Measurements from ENCODE around the gene PKNOX2. TPM values are rescaled to one million over a fixed set of nuclear protein-coding genes. Genes with fewer than 3 reads are reported as not detected.
A peak's percentile ranks its signal among the peaks of the same experiment; 100 is the strongest.

Gene PKNOX2
- total RNA-seq, 1 donor from 2014 or later, result 34.9 TPM

- H3K27me3 Mint-ChIP-seq (ENCODE audit: low read depth), result no peaks in the 10 kb centered on the region
- H3K4me3 Mint-ChIP-seq (ENCODE audit: unreplicated experiment), result peak overlapping the region; percentile 43
Measured at GRCh38 chr11:125457814-125458343, 293.3 kb downstream of the PKNOX2 start.

GRCh38 chr11:125460275-125460674 is 295.7 kb downstream of the PKNOX2 start:
- no peak overlapping the region for H3K4me3 Mint-ChIP-seq (ENCODE audit: unreplicated experiment)
- no peak for DNase-seq (ENCODE audit: low spot score)
- no peaks in the 10 kb centered on the region for H3K9me3 Mint-ChIP-seq (ENCODE audit: low read depth)
- TF ChIP-seq CTCF (IDR thresholded peaks at IDR 0.05), result no peak
- no peak overlapping the region for H3K27ac Mint-ChIP-seq (ENCODE audit: unreplicated experiment)
- peaks cover 7% of the 10 kb centered on the region for H3K36me3 Mint-ChIP-seq (ENCODE audit: low read depth)
- H3K4me1 Mint-ChIP-seq (ENCODE audit: low read depth), result peaks cover 16% of the 10 kb centered on the region
- no peaks in the 10 kb centered on the region for H3K27me3 Mint-ChIP-seq (ENCODE audit: low read depth)

More at GRCh38 chr11:125457814-125458343, 293.3 kb downstream of the PKNOX2 start:
- Mint-ChIP-seq H3K4me1 (ENCODE audit: low read depth) (peaks cover 12% of the 10 kb centered on the region), H3K36me3 (ENCODE audit: low read depth) (peaks cover 5% of the 10 kb centered on the region), H3K27ac (ENCODE audit: unreplicated experiment) (peak overlapping the region; percentile 94), H3K9me3 (ENCODE audit: low read depth) (no peaks in the 10 kb centered on the region)
- no peak for DNase-seq (ENCODE audit: low spot score)
- TF ChIP-seq CTCF (IDR thresholded peaks at IDR 0.05), result no peak

GRCh38 chr11:125463590-125464269 is 299.2 kb downstream of the PKNOX2 start:
- H3K4me1 Mint-ChIP-seq (ENCODE audit: low read depth), result peaks cover 5% of the 10 kb centered on the region
- no peak for DNase-seq (ENCODE audit: low spot score)
- H3K27me3 Mint-ChIP-seq (ENCODE audit: low read depth), result no peaks in the 10 kb centered on the region
- TF ChIP-seq CTCF (IDR thresholded peaks at IDR 0.05), result no peak
- no peaks in the 10 kb centered on the region for H3K9me3 Mint-ChIP-seq (ENCODE audit: low read depth)
- H3K4me3 Mint-ChIP-seq (ENCODE audit: unreplicated experiment), result no peak overlapping the region
- H3K27ac Mint-ChIP-seq (ENCODE audit: unreplicated experiment), result no peak overlapping the region
- peaks cover 7% of the 10 kb centered on the region for H3K36me3 Mint-ChIP-seq (ENCODE audit: low read depth)

- Mint-ChIP-seq H3K36me3 (ENCODE audit: low read depth) (peaks cover 7% of the 10 kb centered on the region), H3K4me1 (ENCODE audit: low read depth) (peaks cover 5% of the 10 kb centered on the region), H3K4me3 (ENCODE audit: unreplicated experiment) (no peak overlapping the region), H3K27me3 (ENCODE audit: low read depth) (no peaks in the 10 kb centered on the region), H3K27ac (ENCODE audit: unreplicated experiment) (no peak overlapping the region), H3K9me3 (ENCODE audit: low read depth) (no peaks in the 10 kb centered on the region)
- DNase-seq (ENCODE audit: low spot score), result no peak
- no peak for TF ChIP-seq CTCF (IDR thresholded peaks at IDR 0.05)
Measured at GRCh38 chr11:125464270-125464662, 299.7 kb downstream of the PKNOX2 start.

GRCh38 chr11:125464666-125465065 is 300.1 kb downstream of the PKNOX2 start:
- H3K27ac Mint-ChIP-seq (ENCODE audit: unreplicated experiment), result no peak overlapping the region
- peaks cover 7% of the 10 kb centered on the region for H3K36me3 Mint-ChIP-seq (ENCODE audit: low read depth)
- DNase-seq (ENCODE audit: low spot score), result no peak
- H3K27me3 Mint-ChIP-seq (ENCODE audit: low read depth), result no peaks in the 10 kb centered on the region
- H3K4me1 Mint-ChIP-seq (ENCODE audit: low read depth), result peaks cover 5% of the 10 kb centered on the region
- H3K4me3 Mint-ChIP-seq (ENCODE audit: unreplicated experiment), result no peak overlapping the region
- H3K9me3 Mint-ChIP-seq (ENCODE audit: low read depth), result no peaks in the 10 kb centered on the region
- TF ChIP-seq CTCF (IDR thresholded peaks at IDR 0.05), result no peak
